GM18502 (cell line): ENCODE measurements around the gene ZNF280D.

Experiments used
- ATAC-seq: cut with Tn5 transposase; IDR thresholded peaks from one replicate; pipeline ENCODE4 v1.9.1; 2021; ENCODE audit warnings: mild to moderate bottlenecking; ENCODE audit not compliant: unreplicated experiment, poor library complexity

The ZNF280D gene

GRCh38 chr15:56653107-56653506 is 80.2 kb downstream of the ZNF280D start:
- no peak for ATAC-seq

GRCh38 chr15:56648311-56648710 is 85.0 kb downstream of the ZNF280D start:
- ATAC-seq = no peak

GRCh38 chr15:56640549-56640948 is 92.8 kb downstream of the ZNF280D start:
- no peak for ATAC-seq

GRCh38 chr15:56640127-56640526 is 93.2 kb downstream of the ZNF280D start:
- no peak for ATAC-seq

GRCh38 chr15:56639631-56640030 is 93.7 kb downstream of the ZNF280D start:
- no peak for ATAC-seq

- no peak for ATAC-seq
These were observed 101.5 kb downstream of the ZNF280D start for GRCh38 chr15:56631765-56632164.

GRCh38 chr15:56628893-56629532 is 104.3 kb downstream of the ZNF280D start:
- no peak for ATAC-seq

GRCh38 chr15:56619887-56620286 is 113.4 kb downstream of the ZNF280D start:
- ATAC-seq = no peak

- no peak for ATAC-seq
These were observed 115.7 kb downstream of the ZNF280D start for GRCh38 chr15:56617628-56618027.

- ATAC-seq = no peak
These were observed 116.8 kb downstream of the ZNF280D start for GRCh38 chr15:56616551-56616950.

GRCh38 chr15:56613811-56614210 is 119.5 kb downstream of the ZNF280D start:
- ATAC-seq = no peak

- ATAC-seq = peak; percentile 48
These were observed 124.3 kb downstream of the ZNF280D start for GRCh38 chr15:56608993-56609392.

GRCh38 chr15:56608140-56608778 is 125.0 kb downstream of the ZNF280D start:
- peak; percentile 97 for ATAC-seq

GRCh38 chr15:56602253-56602652 is 131.1 kb downstream of the ZNF280D start:
- no peak for ATAC-seq

GRCh38 chr15:56600380-56600779 is 132.9 kb downstream of the ZNF280D start:
- ATAC-seq = no peak

GRCh38 chr15:56598991-56599390 is 134.3 kb downstream of the ZNF280D start:
- no peak for ATAC-seq

GRCh38 chr15:56587686-56588085 is 145.6 kb downstream of the ZNF280D start:
- no peak for ATAC-seq

- no peak for ATAC-seq
These were observed 147.1 kb downstream of the ZNF280D start for GRCh38 chr15:56586206-56586605.

- ATAC-seq = no peak
These were observed 150.5 kb downstream of the ZNF280D start for GRCh38 chr15:56582785-56583184.
